Measurements from ENCODE around the gene TMCC1.

The TMCC1 gene

DNA sequence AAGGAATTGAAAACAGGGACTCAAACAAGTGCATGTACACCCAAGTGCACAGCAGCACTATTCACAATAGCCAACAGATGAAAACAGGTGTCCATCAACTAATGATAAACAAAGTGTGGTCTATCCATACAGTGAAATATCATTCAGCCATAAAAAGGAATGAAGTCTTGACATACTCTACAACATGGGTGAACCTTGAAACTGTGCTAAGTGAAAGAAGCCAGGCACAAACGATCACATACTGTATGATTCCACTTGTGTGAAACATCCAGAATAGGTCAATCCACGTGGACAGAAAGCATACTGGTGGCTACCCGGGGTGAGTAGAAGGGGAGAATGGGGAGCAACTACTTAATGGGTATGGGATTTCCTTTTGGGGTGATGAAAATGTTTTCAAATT, 257.4 kb downstream of the TMCC1 start (continued):
- TF ChIP-seq ARNTL (CRISPR knock-in tag; IDR thresholded peaks at IDR 0.05; ENCODE audit: borderline replicate concordance, low read depth) (no peak), TOX (CRISPR knock-in tag; IDR thresholded peaks at IDR 0.05; ENCODE audit: borderline replicate concordance) (no peak), ZNF70 (CRISPR knock-in tag; IDR thresholded peaks at IDR 0.05) (no peak), CSDC2 (CRISPR knock-in tag; IDR thresholded peaks at IDR 0.05) (no peak), ZFP3 (CRISPR knock-in tag; IDR thresholded peaks at IDR 0.05) (no peak), GLIS3 (CRISPR knock-in tag; IDR thresholded peaks at IDR 0.05) (no peak)
- TF ChIP-seq, protein P1, sequence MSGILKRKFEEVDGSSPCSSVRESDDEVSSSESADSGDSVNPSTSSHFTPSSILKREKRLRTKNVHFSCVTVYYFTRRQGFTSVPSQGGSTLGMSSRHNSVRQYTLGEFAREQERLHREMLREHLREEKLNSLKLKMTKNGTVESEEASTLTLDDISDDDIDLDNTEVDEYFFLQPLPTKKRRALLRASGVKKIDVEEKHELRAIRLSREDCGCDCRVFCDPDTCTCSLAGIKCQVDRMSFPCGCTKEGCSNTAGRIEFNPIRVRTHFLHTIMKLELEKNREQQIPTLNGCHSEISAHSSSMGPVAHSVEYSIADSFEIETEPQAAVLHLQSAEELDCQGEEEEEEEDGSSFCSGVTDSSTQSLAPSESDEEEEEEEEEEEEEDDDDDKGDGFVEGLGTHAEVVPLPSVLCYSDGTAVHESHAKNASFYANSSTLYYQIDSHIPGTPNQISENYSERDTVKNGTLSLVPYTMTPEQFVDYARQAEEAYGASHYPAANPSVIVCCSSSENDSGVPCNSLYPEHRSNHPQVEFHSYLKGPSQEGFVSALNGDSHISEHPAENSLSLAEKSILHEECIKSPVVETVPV (CRISPR knock-in tag; IDR thresholded peaks at IDR 0.05): no peak
- TF ChIP-seq, protein P2, sequence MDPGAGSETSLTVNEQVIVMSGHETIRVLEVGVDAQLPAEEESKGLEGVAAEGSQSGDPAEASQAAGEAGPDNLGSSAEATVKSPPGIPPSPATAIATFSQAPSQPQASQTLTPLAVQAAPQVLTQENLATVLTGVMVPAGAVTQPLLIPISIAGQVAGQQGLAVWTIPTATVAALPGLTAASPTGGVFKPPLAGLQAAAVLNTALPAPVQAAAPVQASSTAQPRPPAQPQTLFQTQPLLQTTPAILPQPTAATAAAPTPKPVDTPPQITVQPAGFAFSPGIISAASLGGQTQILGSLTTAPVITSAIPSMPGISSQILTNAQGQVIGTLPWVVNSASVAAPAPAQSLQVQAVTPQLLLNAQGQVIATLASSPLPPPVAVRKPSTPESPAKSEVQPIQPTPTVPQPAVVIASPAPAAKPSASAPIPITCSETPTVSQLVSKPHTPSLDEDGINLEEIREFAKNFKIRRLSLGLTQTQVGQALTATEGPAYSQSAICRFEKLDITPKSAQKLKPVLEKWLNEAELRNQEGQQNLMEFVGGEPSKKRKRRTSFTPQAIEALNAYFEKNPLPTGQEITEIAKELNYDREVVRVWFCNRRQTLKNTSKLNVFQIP (CRISPR knock-in tag; IDR thresholded peaks at IDR 0.05; ENCODE audit: borderline replicate concordance, low read depth): no peak

DNA sequence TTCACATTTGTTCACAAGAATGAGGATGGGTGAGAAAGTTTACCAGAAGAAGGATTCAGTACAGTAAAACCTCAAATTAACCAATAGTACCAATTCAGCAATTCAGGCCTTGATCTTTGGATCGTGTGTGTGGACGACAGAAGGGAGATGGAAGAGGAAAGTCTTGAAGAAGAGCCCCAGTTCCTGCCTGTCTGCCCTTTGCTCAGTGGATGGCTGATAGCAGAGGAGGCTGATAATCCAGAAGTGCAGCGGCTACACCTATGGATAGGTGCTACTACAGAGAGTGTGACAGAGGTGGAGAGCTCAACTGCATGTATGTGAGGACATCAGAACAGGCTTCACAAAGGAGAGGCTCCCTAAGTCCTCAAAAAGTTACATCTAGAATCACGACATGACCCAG, 257.9 kb downstream of the TMCC1 start:
- no peak for ATAC-seq
- no peak for TF ChIP-seq ARNTL (CRISPR knock-in tag; IDR thresholded peaks at IDR 0.05; ENCODE audit: borderline replicate concordance, low read depth)
- TF ChIP-seq TCF4 (CRISPR knock-in tag; IDR thresholded peaks at IDR 0.05; ENCODE audit: borderline replicate concordance): no peak
- TF ChIP-seq ZFP3 (CRISPR knock-in tag; IDR thresholded peaks at IDR 0.05): no peak
- TF ChIP-seq RARB (CRISPR knock-in tag; IDR thresholded peaks at IDR 0.05): no peak
- TF ChIP-seq PPARA (CRISPR knock-in tag; IDR thresholded peaks at IDR 0.05; ENCODE audit: borderline replicate concordance): no peak
- TF ChIP-seq, protein P3, sequence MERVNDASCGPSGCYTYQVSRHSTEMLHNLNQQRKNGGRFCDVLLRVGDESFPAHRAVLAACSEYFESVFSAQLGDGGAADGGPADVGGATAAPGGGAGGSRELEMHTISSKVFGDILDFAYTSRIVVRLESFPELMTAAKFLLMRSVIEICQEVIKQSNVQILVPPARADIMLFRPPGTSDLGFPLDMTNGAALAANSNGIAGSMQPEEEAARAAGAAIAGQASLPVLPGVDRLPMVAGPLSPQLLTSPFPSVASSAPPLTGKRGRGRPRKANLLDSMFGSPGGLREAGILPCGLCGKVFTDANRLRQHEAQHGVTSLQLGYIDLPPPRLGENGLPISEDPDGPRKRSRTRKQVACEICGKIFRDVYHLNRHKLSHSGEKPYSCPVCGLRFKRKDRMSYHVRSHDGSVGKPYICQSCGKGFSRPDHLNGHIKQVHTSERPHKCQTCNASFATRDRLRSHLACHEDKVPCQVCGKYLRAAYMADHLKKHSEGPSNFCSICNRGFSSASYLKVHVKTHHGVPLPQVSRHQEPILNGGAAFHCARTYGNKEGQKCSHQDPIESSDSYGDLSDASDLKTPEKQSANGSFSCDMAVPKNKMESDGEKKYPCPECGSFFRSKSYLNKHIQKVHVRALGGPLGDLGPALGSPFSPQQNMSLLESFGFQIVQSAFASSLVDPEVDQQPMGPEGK (CRISPR knock-in tag; IDR thresholded peaks at IDR 0.05; ENCODE audit: borderline replicate concordance): no peak
- TF ChIP-seq GLIS3 (CRISPR knock-in tag; IDR thresholded peaks at IDR 0.05): no peak
- TF ChIP-seq TSHZ2 (CRISPR knock-in tag; IDR thresholded peaks at IDR 0.05): no peak
- TF ChIP-seq CSDC2 (CRISPR knock-in tag; IDR thresholded peaks at IDR 0.05): no peak
- no peak for TF ChIP-seq SNAI2 (CRISPR knock-in tag; IDR thresholded peaks at IDR 0.05)
- TF ChIP-seq, protein P1 (CRISPR knock-in tag; IDR thresholded peaks at IDR 0.05): no peak
- no peak for TF ChIP-seq BACH2 (CRISPR knock-in tag; IDR thresholded peaks at IDR 0.05; ENCODE audit: borderline replicate concordance)
- TF ChIP-seq ISL1 (CRISPR knock-in tag; IDR thresholded peaks at IDR 0.05): no peak
- TF ChIP-seq TOX (CRISPR knock-in tag; IDR thresholded peaks at IDR 0.05; ENCODE audit: borderline replicate concordance): no peak
- TF ChIP-seq ZNF565 (CRISPR knock-in tag; conservative IDR thresholded peaks at IDR 0.05; ENCODE audit: low read depth): no peak
- TF ChIP-seq, protein P4, sequence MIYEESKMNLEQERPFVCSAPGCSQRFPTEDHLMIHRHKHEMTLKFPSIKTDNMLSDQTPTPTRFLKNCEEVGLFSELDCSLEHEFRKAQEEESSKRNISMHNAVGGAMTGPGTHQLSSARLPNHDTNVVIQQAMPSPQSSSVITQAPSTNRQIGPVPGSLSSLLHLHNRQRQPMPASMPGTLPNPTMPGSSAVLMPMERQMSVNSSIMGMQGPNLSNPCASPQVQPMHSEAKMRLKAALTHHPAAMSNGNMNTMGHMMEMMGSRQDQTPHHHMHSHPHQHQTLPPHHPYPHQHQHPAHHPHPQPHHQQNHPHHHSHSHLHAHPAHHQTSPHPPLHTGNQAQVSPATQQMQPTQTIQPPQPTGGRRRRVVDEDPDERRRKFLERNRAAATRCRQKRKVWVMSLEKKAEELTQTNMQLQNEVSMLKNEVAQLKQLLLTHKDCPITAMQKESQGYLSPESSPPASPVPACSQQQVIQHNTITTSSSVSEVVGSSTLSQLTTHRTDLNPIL (CRISPR knock-in tag; IDR thresholded peaks at IDR 0.05; ENCODE audit: low read depth): no peak
- no peak for TF ChIP-seq ESRRG (CRISPR knock-in tag; IDR thresholded peaks at IDR 0.05)
